Keratinocyte (primary cell): ENCODE results near the gene COQ4. TPM values are rescaled to one million over a fixed set of nuclear protein-coding genes. Genes with fewer than 3 reads are reported as not detected.

Source experiments
- DNase-seq: peaks from one replicate; pipeline ENCODE4 v3.0.0-alpha.2; 2011; ENCODE audit warnings: low read depth, missing footprints, low spot score
- FAIRE-seq: peaks from 2 replicates; lab custom pipeline; 2011; peaks lifted over from hg19 to GRCh38; lab: Jason Lieb, UNC
- H2AFZ ChIP-seq: 2 replicates; pipeline ENCODE4 v1.6.0; 2012; ENCODE audit warnings: low read length, control low read depth, inconsistent platforms; ENCODE audit not compliant: control insufficient read depth
- H3K27ac ChIP-seq: 2 replicates; pipeline ENCODE4 v1.5.1; 2011; ENCODE audit warnings: low read length; ENCODE audit not compliant: control insufficient read depth, insufficient read depth
- H3K27me3 ChIP-seq: 3 replicates; pipeline ENCODE4 v1.6.0; 2011; ENCODE audit warnings: low read length; ENCODE audit not compliant: control insufficient read depth, insufficient read depth; ENCODE audit errors: extremely low read depth
- H3K36me3 ChIP-seq, 2 experiments: 2 replicates in 1 of 2; 3 replicates in 1 of 2; pipeline ENCODE4 v1.5.1; 2011; ENCODE audit warnings: low read length in 2 of 2, mild to moderate bottlenecking in 1 of 2; ENCODE audit not compliant: control insufficient read depth in 2 of 2, insufficient read depth in 2 of 2; ENCODE audit errors: extremely low read depth in 1 of 2
- H3K4me1 ChIP-seq: 3 replicates; pipeline ENCODE4 v1.5.1; 2011; ENCODE audit warnings: low read length; ENCODE audit not compliant: control insufficient read depth, insufficient read depth; ENCODE audit errors: extremely low read depth
- H3K4me2 ChIP-seq: 3 replicates; pipeline ENCODE4 v1.6.0; 2011; ENCODE audit warnings: low read depth, low read length; ENCODE audit not compliant: control insufficient read depth, insufficient read depth; ENCODE audit errors: extremely low read depth
- H3K4me3 ChIP-seq, 3 experiments: fragments of 200-600 bp in 1 of 3; sonication (generic) in 1 of 3; 2 replicates in 2 of 3; 3 replicates in 1 of 3; pipeline ENCODE4 v1.5.1; 2011 to 2016; ENCODE audit warnings: low read length in 3 of 3, mild to moderate bottlenecking in 3 of 3, control low read depth in 2 of 3, inconsistent platforms in 1 of 3, low read depth in 1 of 3, mixed read lengths in 1 of 3, mixed run types in 1 of 3, moderate library complexity in 1 of 3; ENCODE audit not compliant: control insufficient read depth in 2 of 3, insufficient read depth in 2 of 3; ENCODE audit errors: extremely low read depth in 1 of 3
- H3K79me2 ChIP-seq: 2 replicates; pipeline ENCODE4 v1.6.0; 2012; ENCODE audit warnings: low read length; ENCODE audit not compliant: control insufficient read depth, insufficient read depth
- H3K9ac ChIP-seq: 3 replicates; pipeline ENCODE4 v1.6.0; 2011; ENCODE audit warnings: low read length; ENCODE audit not compliant: control insufficient read depth, insufficient read depth; ENCODE audit errors: extremely low read depth
- H3K9me1 ChIP-seq: 3 replicates; pipeline ENCODE4 v1.6.0; 2011; ENCODE audit warnings: low read length; ENCODE audit not compliant: control insufficient read depth, insufficient read depth; ENCODE audit errors: extremely low read depth
- H3K9me3 ChIP-seq: 2 replicates; pipeline ENCODE4 v1.5.1; 2012; ENCODE audit warnings: low read depth, low read length; ENCODE audit not compliant: control insufficient read depth
- H4K20me1 ChIP-seq: 3 replicates; pipeline ENCODE4 v1.6.0; 2011; ENCODE audit warnings: low read length; ENCODE audit not compliant: control insufficient read depth, insufficient read depth; ENCODE audit errors: extremely low read depth
- CTCF ChIP-seq, 3 experiments: IDR thresholded peaks in 1 of 3; conservative IDR thresholded peaks in 1 of 3; optimal IDR thresholded peaks in 1 of 3; 2 replicates in 2 of 3; 3 replicates in 1 of 3; pipeline versions ENCODE3 to v1.5.1; 2011; ENCODE audit warnings: low read length in 3 of 3, mild to moderate bottlenecking in 3 of 3, moderate library complexity in 2 of 3, control low read depth in 1 of 3, inconsistent platforms in 1 of 3; ENCODE audit not compliant: insufficient read depth in 2 of 3; ENCODE audit errors: extremely low read depth in 1 of 3
- EZH2 ChIP-seq: IDR thresholded peaks from one replicate; pipeline ENCODE4 v1.6.1; 2012; ENCODE audit warnings: inconsistent platforms, mild to moderate bottlenecking, low read length, moderate library complexity
- dilution Hi-C: fragments of 300-500 bp; cut with MboI; formaldehyde crosslinking; loops from one replicate; pipeline ENCODE4 v1.7.0; 2020; ENCODE audit warnings: low sequenced_read_pairs; ENCODE audit not compliant: extremely low pct_ligation_motif_present
- polyA plus RNA-seq, 5 experiments: library from polyadenylated mRNA; depleted of rRNA in 3 of 5; stranded (reverse) in 3 of 5; stranded (forward) in 1 of 5; unstranded in 1 of 5; fragments of >200 nt; gene quantifications; 1 replicate in 1 of 5; 2 replicates in 3 of 5; 3 replicates in 1 of 5; pipeline versions ENCODE4 v1.2.1 to v1.2.3, GENCODE V29; 2011 to 2012; ENCODE audit warnings: missing spikeins in 2 of 5, low read depth in 1 of 5, low replicate concordance in 1 of 5

The COQ4 gene
- polyA plus RNA-seq, 1 donor (not counting 4 experiments of a cell fraction or from before 2014, with no cell fraction given), result 32.6 TPM

GRCh38 chr9:128374221-128374675, 51.6 kb downstream of the COQ4 start:
- FAIRE-seq (no peak), DNase-seq (no peak)
- Histone ChIP-seq H3K9me3 (no peaks in the 10 kb centered on the region), H3K4me2 (no peak overlapping the region), H3K27me3 (no peaks in the 10 kb centered on the region), H3K4me1 (peaks cover 13% of the 10 kb centered on the region), H3K27ac (no peak overlapping the region), H3K79me2 (peaks cover 58% of the 10 kb centered on the region), H3K36me3 (peaks cover 4 to 8% of the 10 kb centered on the region in 2 experiments), H3K4me3 (no peak overlapping the region), H4K20me1 (no peaks in the 10 kb centered on the region), H2AFZ (no peak overlapping the region), H3K9ac (no peak overlapping the region), H3K9me1 (peaks cover 2% of the 10 kb centered on the region)
- dilution Hi-C loops, result no loop called here
- no peak for TF ChIP-seq CTCF (optimal IDR thresholded peaks at IDR 0.05 in 1 of 3, IDR thresholded peaks at IDR 0.05 in 1 of 3, conservative IDR thresholded peaks at IDR 0.05 in 1 of 3; ENCODE audit: extremely low read depth in 1 of 3, insufficient read depth in 2 of 3, low read length in 3 of 3)
- no peak for TF ChIP-seq EZH2

- dilution Hi-C loops, result no loop called here
- FAIRE-seq, result no peak
- Histone ChIP-seq H3K9me3 (no peaks in the 10 kb centered on the region), H3K36me3 (peaks cover 10 to 12% of the 10 kb centered on the region in 2 experiments), H3K4me2 (no peak overlapping the region), H4K20me1 (no peaks in the 10 kb centered on the region), H3K27ac (no peak overlapping the region), H3K9me1 (peaks cover 2% of the 10 kb centered on the region), H3K4me3 (no peak overlapping the region), H3K4me1 (peaks cover 9% of the 10 kb centered on the region), H3K79me2 (peaks cover 59% of the 10 kb centered on the region), H3K27me3 (no peaks in the 10 kb centered on the region), H2AFZ (no peak overlapping the region), H3K9ac (no peak overlapping the region)
- DNase-seq, result no peak
- TF ChIP-seq CTCF (optimal IDR thresholded peaks at IDR 0.05 in 1 of 3, IDR thresholded peaks at IDR 0.05 in 1 of 3, conservative IDR thresholded peaks at IDR 0.05 in 1 of 3; ENCODE audit: extremely low read depth in 1 of 3, insufficient read depth in 2 of 3, low read length in 3 of 3) (no peak), EZH2 (no peak)
Observed at GRCh38 chr9:128375865-128376264, 53.2 kb downstream of the COQ4 start.
